H9 (cell line): ENCODE results near the gene ADAM30. TPM values are rescaled to one million over a fixed set of nuclear protein-coding genes. Genes with fewer than 3 reads are reported as not detected.

Experiments
- DNase-seq: peaks from one replicate; pipeline ENCODE4 v3.0.0-alpha.2; 2017
- H2AFZ ChIP-seq: one replicate; pipeline ENCODE4 v1.6.1; 2013; ENCODE audit warnings: mild to moderate bottlenecking, low read length, control low read depth, moderate library complexity
- H2AK5ac ChIP-seq: 2 replicates; pipeline ENCODE4 v1.6.1; 2013; ENCODE audit warnings: low read length, control low read depth, mixed read lengths; ENCODE audit not compliant: insufficient read length
- H2BK120ac ChIP-seq: one replicate; pipeline ENCODE4 v1.6.1; 2013; ENCODE audit warnings: low read depth, mild to moderate bottlenecking, low read length, control low read depth, inconsistent platforms; ENCODE audit not compliant: poor library complexity, severe bottlenecking
- H2BK12ac ChIP-seq: 2 replicates; pipeline ENCODE4 v1.6.1; 2013; ENCODE audit warnings: low read length, control low read depth, mixed read lengths, low read depth; ENCODE audit not compliant: insufficient read length
- H2BK15ac ChIP-seq: 2 replicates; pipeline ENCODE4 v1.6.1; 2013; ENCODE audit warnings: low read depth, low read length, control low read depth
- H2BK20ac ChIP-seq: one replicate; pipeline ENCODE4 v1.6.1; 2013; ENCODE audit warnings: low read depth, mild to moderate bottlenecking, low read length, control low read depth, inconsistent platforms; ENCODE audit not compliant: poor library complexity, severe bottlenecking
- H2BK5ac ChIP-seq: 2 replicates; pipeline ENCODE4 v1.6.1; 2013; ENCODE audit warnings: low read length, control low read depth, mixed read lengths; ENCODE audit not compliant: insufficient read length
- H3K14ac ChIP-seq: 2 replicates; pipeline ENCODE4 v1.6.1; 2013; ENCODE audit warnings: low read length, control low read depth; ENCODE audit not compliant: insufficient read depth
- H3K18ac ChIP-seq: 2 replicates; pipeline ENCODE4 v1.6.1; 2013; ENCODE audit warnings: low read depth, mild to moderate bottlenecking, mixed read lengths, low read length, control low read depth; ENCODE audit not compliant: insufficient read length
- H3K23ac ChIP-seq: 2 replicates; pipeline ENCODE4 v1.6.1; 2013; ENCODE audit warnings: low read length, control low read depth, mixed read lengths, low read depth; ENCODE audit not compliant: insufficient read length
- H3K23me2 ChIP-seq: 2 replicates; pipeline ENCODE4 v1.6.1; 2013; ENCODE audit warnings: low read depth, mild to moderate bottlenecking, mixed read lengths, low read length, control low read depth; ENCODE audit not compliant: insufficient read length, poor library complexity, severe bottlenecking
- H3K27ac ChIP-seq: 2 replicates; pipeline ENCODE4 v1.5.1; 2013; ENCODE audit warnings: low read length, control low read depth, mixed read lengths, low read depth; ENCODE audit not compliant: insufficient read length
- H3K27me3 ChIP-seq: 2 replicates; pipeline ENCODE4 v1.6.1; 2013; ENCODE audit warnings: low read length, control low read depth, inconsistent platforms; ENCODE audit not compliant: insufficient read depth
- H3K4ac ChIP-seq: 2 replicates; pipeline ENCODE4 v1.6.1; 2013; ENCODE audit warnings: low read depth, mild to moderate bottlenecking, control low read depth, inconsistent platforms, low read length, moderate library complexity
- H3K4me1 ChIP-seq: 2 replicates; pipeline ENCODE4 v1.6.1; 2013; ENCODE audit warnings: low read length, control low read depth, inconsistent platforms; ENCODE audit not compliant: insufficient read depth
- H3K4me2 ChIP-seq: 2 replicates; pipeline ENCODE4 v1.6.1; 2013; ENCODE audit warnings: low read length, control low read depth, mixed read lengths; ENCODE audit not compliant: insufficient read length, insufficient read depth
- H3K56ac ChIP-seq: 2 replicates; pipeline ENCODE4 v1.6.1; 2013; ENCODE audit warnings: low read depth, mild to moderate bottlenecking, mixed read lengths, low read length, control low read depth; ENCODE audit not compliant: insufficient read length
- H3K79me1 ChIP-seq: 2 replicates; pipeline ENCODE4 v1.6.1; 2013; ENCODE audit warnings: low read depth, mild to moderate bottlenecking, moderate library complexity, low read length, control low read depth, inconsistent platforms; ENCODE audit not compliant: insufficient read depth, poor library complexity, severe bottlenecking
- H3K79me2 ChIP-seq: 2 replicates; pipeline ENCODE4 v1.6.1; 2013; ENCODE audit warnings: low read length, control low read depth, inconsistent platforms; ENCODE audit not compliant: insufficient read depth
- H3K9ac ChIP-seq: 2 replicates; pipeline ENCODE4 v1.6.1; 2013; ENCODE audit warnings: low read length, control low read depth, mixed read lengths; ENCODE audit not compliant: insufficient read length; ENCODE audit errors: extremely low read depth
- H3K9me3 ChIP-seq: one replicate; pipeline ENCODE4 v1.6.1; 2013; ENCODE audit warnings: low read depth, low read length, inconsistent platforms; ENCODE audit not compliant: control insufficient read depth
- H3T11ph ChIP-seq: one replicate; pipeline ENCODE4 v1.6.1; 2013; ENCODE audit warnings: mild to moderate bottlenecking, low read length, control low read depth, inconsistent platforms
- H4K20me1 ChIP-seq: one replicate; pipeline ENCODE4 v1.6.1; 2013; ENCODE audit not compliant: control insufficient read depth, insufficient read length, insufficient read depth
- H4K5ac ChIP-seq: 2 replicates; pipeline ENCODE4 v1.6.1; 2013; ENCODE audit warnings: low read depth, mild to moderate bottlenecking, mixed read lengths, low read length, control low read depth; ENCODE audit not compliant: insufficient read length
- H4K8ac ChIP-seq: replicated peaks from 2 replicates; pipeline ENCODE4 v1.6.1; 2013; ENCODE audit warnings: low read length, control low read depth, mixed read lengths, low read depth; ENCODE audit not compliant: insufficient read length
- H4K91ac ChIP-seq: 2 replicates; pipeline ENCODE4 v1.6.1; 2013; ENCODE audit warnings: low read depth, mild to moderate bottlenecking, moderate library complexity, mixed read lengths, low read length, control low read depth; ENCODE audit not compliant: insufficient read length
- H3K27ac Mint-ChIP-seq, 3 experiments: 2 replicates in 2 of 3; 3 replicates in 1 of 3; pipeline ENCODE4 v1.8.0; 2020 to 2021; ENCODE audit warnings: mixed read lengths in 3 of 3, mild to moderate bottlenecking in 1 of 3, moderate library complexity in 1 of 3
- H3K27me3 Mint-ChIP-seq: 2 replicates; pipeline ENCODE4 v1.8.0; 2021; ENCODE audit warnings: low read depth, mild to moderate bottlenecking, moderate library complexity, mixed read lengths
- H3K36me3 Mint-ChIP-seq, 3 experiments: 2 replicates in 2 of 3; 3 replicates in 1 of 3; pipeline ENCODE4 v1.8.0; 2020 to 2021; ENCODE audit warnings: low read depth in 3 of 3, mixed read lengths in 3 of 3; ENCODE audit not compliant: insufficient read depth in 1 of 3
- H3K4me1 Mint-ChIP-seq, 2 experiments: 2 replicates each; pipeline ENCODE4 v1.8.0; 2020; ENCODE audit warnings: mixed read lengths in 2 of 2
- H3K4me3 Mint-ChIP-seq, 2 experiments: 2 replicates in 1 of 2; 3 replicates in 1 of 2; pipeline ENCODE4 v1.8.0; 2020 to 2021; ENCODE audit warnings: mild to moderate bottlenecking in 2 of 2, mixed read lengths in 2 of 2, moderate library complexity in 1 of 2
- H3K9me3 Mint-ChIP-seq, 2 experiments: 2 replicates in 1 of 2; 3 replicates in 1 of 2; pipeline ENCODE4 v1.8.0; 2020; ENCODE audit warnings: mild to moderate bottlenecking in 2 of 2, mixed read lengths in 2 of 2, moderate library complexity in 1 of 2
- CTCF ChIP-seq: fragments of 200-600 bp; sonication (generic); conservative IDR thresholded peaks from 3 replicates; pipeline ENCODE4 v1.8.0; 2021; ENCODE audit warnings: antibody characterized with exemption, mild to moderate bottlenecking
- total RNA-seq: library from RNA; stranded (reverse); gene quantifications from 2 replicates; pipeline ENCODE4 v1.2.1, GENCODE V29; 2021

ADAM30 gene
- total RNA-seq, 1 experiment from 2014 or later, result not detected

GRCh38 chr1:119878171-119878570 lies 18.1 kb downstream of the ADAM30 start:
- Mint-ChIP-seq H3K27ac (no peak overlapping the region), H3K9me3 (no peaks in the 10 kb centered on the region), H3K4me3 (no peak overlapping the region), H3K4me1 (no peaks in the 10 kb centered on the region), H3K27me3 (no peaks in the 10 kb centered on the region; the same call in none of the 2 replicates), H3K36me3 (no peaks in the 10 kb centered on the region)
- Histone ChIP-seq H3K4ac (no peak overlapping the region), H2BK5ac (no peak overlapping the region), H3T11ph (no peak overlapping the region), H3K4me2 (no peak overlapping the region), H2BK15ac (no peak overlapping the region), H3K79me1 (no peaks in the 10 kb centered on the region), H4K8ac (no peak overlapping the region), H3K79me2 (no peaks in the 10 kb centered on the region), H3K14ac (no peak overlapping the region), H3K9me3 (no peaks in the 10 kb centered on the region), H3K27ac (no peak overlapping the region), H3K27me3 (no peaks in the 10 kb centered on the region), H4K20me1 (no peaks in the 10 kb centered on the region), H3K23me2 (no peaks in the 10 kb centered on the region), H2BK120ac (no peak overlapping the region), H2AK5ac (no peak overlapping the region), H2BK12ac (no peak overlapping the region), H4K5ac (no peak overlapping the region), H3K56ac (no peak overlapping the region), H3K9ac (no peak overlapping the region), H4K91ac (no peak overlapping the region), H2BK20ac (no peak overlapping the region), H2AFZ (no peak overlapping the region), H3K4me1 (no peaks in the 10 kb centered on the region), H3K23ac (no peak overlapping the region), H3K18ac (no peak overlapping the region)
- no peak for DNase-seq
- no peak for TF ChIP-seq CTCF
